Thyroid gland (tissue), 4 donors: Measurements from ENCODE around the gene CWC22. TPM values are rescaled to one million over a fixed set of nuclear protein-coding genes. Genes with fewer than 3 reads are reported as not detected.

Experiments used
- DNase-seq, 2 donors: peaks; one replicate each; pipeline ENCODE4 v3.0.0-alpha.2; 2019
- H3K27ac ChIP-seq, 3 donors: fragments of 200-600 bp; sonication (generic); 1 replicate in 2 of 3; 2 replicates in 1 of 3; pipeline ENCODE4 v1.5.1; 2016 to 2019; ENCODE audit warnings: mild to moderate bottlenecking in 1 of 3, moderate library complexity in 1 of 3
- H3K27me3 ChIP-seq: fragments of 200-600 bp; sonication (generic); one replicate; pipeline ENCODE4 v1.5.1; 2019
- H3K36me3 ChIP-seq, 2 donors: fragments of 200-600 bp; sonication (generic); one replicate each; pipeline ENCODE4 v1.5.1; 2016 to 2019
- H3K4me1 ChIP-seq, 2 donors: fragments of 200-600 bp; sonication (generic); one replicate each; pipeline ENCODE4 v1.5.1; 2017 to 2019
- H3K4me3 ChIP-seq, 3 donors: fragments of 200-600 bp; sonication (generic); replicated peaks in 1 of 3; 1 replicate in 2 of 3; 2 replicates in 1 of 3; pipeline ENCODE4 v1.5.1; 2016; ENCODE audit warnings: mild to moderate bottlenecking in 1 of 3
- H3K9me3 ChIP-seq: fragments of 200-600 bp; sonication (generic); one replicate; pipeline ENCODE4 v1.5.1; 2017
- CTCF ChIP-seq, 6 experiments: fragments of 200-600 bp in 3 of 6; fragments of 450-650 bp in 3 of 6; sonication (generic) in 3 of 6; IDR thresholded peaks; one replicate each; pipeline ENCODE4 v1.5.1; 2016 to 2019; ENCODE audit warnings: antibody characterized with exemption in 6 of 6, mild to moderate bottlenecking in 2 of 6, inconsistent platforms in 1 of 6, moderate library complexity in 1 of 6
- POLR2A ChIP-seq, 2 donors: fragments of 450-650 bp; IDR thresholded peaks; one replicate each; pipeline ENCODE4 v1.6.1; 2017; ENCODE audit warnings: antibody characterized with exemption in 2 of 2, mild to moderate bottlenecking in 2 of 2, moderate library complexity in 1 of 2
- WGBS, 2 donors: methylation state at CpG; one replicate each; pipeline ENCODE4 v1.1.5; 2017; 5-methylcytosine and 5-hydroxymethylcytosine counted together
- intact Hi-C: fragments of 100-400 bp; cut with DNase I; formaldehyde crosslinking; loops from one replicate; pipeline ENCODE4 v1.15.1; 2023
- total RNA-seq, 4 donors: library from RNA; depleted of rRNA; stranded (reverse); fragments of >200 nt; gene quantifications; one replicate each; pipeline ENCODE4 v1.2.3, GENCODE V29; 2016

The CWC22 gene
- total RNA-seq, 4 donors from 2014 or later = 22.0 to 31.7 (median 26.8) TPM

- intact Hi-C loops = no loop called here
- Histone ChIP-seq H3K36me3 (no peaks in the 10 kb centered on the region), H3K4me1 (peaks cover 12 to 13% of the 10 kb centered on the region in 2 donors), H3K27ac (no peak overlapping the region), H3K27me3 (no peaks in the 10 kb centered on the region), H3K9me3 (no peaks in the 10 kb centered on the region), H3K4me3 (no peak overlapping the region)
- no peak for DNase-seq
- TF ChIP-seq CTCF (IDR thresholded peaks at IDR 0.05) (no peak), POLR2A (IDR thresholded peaks at IDR 0.05) (no peak)
- WGBS, 2 donors = 95 to 97% methylated on average over 1 of the region's 1 CpG
These were observed 4.0 kb downstream of the CWC22 start for GRCh38 chr2:180003073-180003472.

- no peak for DNase-seq
- H3K36me3 ChIP-seq = no peaks in the 10 kb centered on the region
- no peak for TF ChIP-seq POLR2A (IDR thresholded peaks at IDR 0.05)
- no peak for TF ChIP-seq CTCF (IDR thresholded peaks at IDR 0.05)
These were observed 4.8 kb downstream of the CWC22 start for GRCh38 chr2:180002198-180002770.

GRCh38 chr2:180001726-180002125 is 5.4 kb downstream of the CWC22 start:
- Histone ChIP-seq H3K27me3 (no peaks in the 10 kb centered on the region), H3K36me3 (no peaks in the 10 kb centered on the region), H3K27ac (no peak overlapping the region), H3K4me3 (no peak overlapping the region), H3K4me1 (peaks cover 12 to 13% of the 10 kb centered on the region in 2 donors), H3K9me3 (no peaks in the 10 kb centered on the region)
- intact Hi-C loops = no loop called here
- TF ChIP-seq POLR2A (IDR thresholded peaks at IDR 0.05) = no peak
- no peak for TF ChIP-seq CTCF (IDR thresholded peaks at IDR 0.05)
- WGBS, 2 donors = 96 to 100% methylated on average over 1 of the region's 1 CpG
- DNase-seq = no peak

More at GRCh38 chr2:180002198-180002770, 4.8 kb downstream of the CWC22 start:
- WGBS, 2 donors = 94% methylated on average over 2 of the region's 2 CpGs
- intact Hi-C loops = no loop called here
- Histone ChIP-seq H3K4me3 (no peak overlapping the region), H3K27ac (no peak overlapping the region), H3K27me3 (no peaks in the 10 kb centered on the region), H3K9me3 (no peaks in the 10 kb centered on the region), H3K4me1 (peaks cover 12 to 13% of the 10 kb centered on the region in 2 donors)

- intact Hi-C loops = no loop called here
- no peak overlapping the region for H3K27ac ChIP-seq
- no peak for DNase-seq
- H3K4me3 ChIP-seq = no peak overlapping the region
- H3K4me1 ChIP-seq = peaks cover 4 to 7% of the 10 kb centered on the region in 2 donors
- H3K9me3 ChIP-seq = no peaks in the 10 kb centered on the region
- TF ChIP-seq CTCF (IDR thresholded peaks at IDR 0.05) (no peak), POLR2A (IDR thresholded peaks at IDR 0.05) (no peak)
- H3K36me3 ChIP-seq = no peaks in the 10 kb centered on the region
- H3K27me3 ChIP-seq = no peaks in the 10 kb centered on the region
These were observed 6.7 kb downstream of the CWC22 start for GRCh38 chr2:180000434-180000833.

- peaks cover 0 to 4% of the 10 kb centered on the region in 2 donors for H3K4me1 ChIP-seq
- DNase-seq = no peak
- H3K36me3 ChIP-seq = no peaks in the 10 kb centered on the region
- WGBS, 2 donors = 96 to 97% methylated on average over 4 of the region's 4 CpGs
- intact Hi-C loops = no loop called here
- TF ChIP-seq CTCF (IDR thresholded peaks at IDR 0.05) = no peak
- TF ChIP-seq POLR2A (IDR thresholded peaks at IDR 0.05) = no peak
- no peak overlapping the region for H3K27ac ChIP-seq
- no peaks in the 10 kb centered on the region for H3K27me3 ChIP-seq
- H3K9me3 ChIP-seq = no peaks in the 10 kb centered on the region
- no peak overlapping the region for H3K4me3 ChIP-seq
These were observed 8.1 kb downstream of the CWC22 start for GRCh38 chr2:179999000-179999399.
